Activated CD8-positive, alpha-beta memory T cell treated with anti-CD3 and anti-CD28 coated beads for 1 hour (primary cell): Measurements from ENCODE around the gene OR2Z1.
"Not testable (repeated sequence)": the region's sequence is repeated elsewhere in the genome, so short reads cannot be mapped to it uniquely, and the experiment has no call there.

Source experiments
- DNase-seq, 2 donors: peaks; one replicate each; pipeline ENCODE4 v3.0.0-alpha.2; 2020; ENCODE audit warnings: low read depth in 1 of 2; ENCODE audit errors: extremely low read depth in 1 of 2

Gene OR2Z1

GRCh38 chr19:8702350-8702749 is 19.1 kb upstream of the OR2Z1 start:
- no peak for DNase-seq

- DNase-seq: no peak
Measured at GRCh38 chr19:8703223-8703622, 18.2 kb upstream of the OR2Z1 start.

GRCh38 chr19:8705304-8705703 is 16.1 kb upstream of the OR2Z1 start:
- DNase-seq: not testable (repeated sequence)

DNA sequence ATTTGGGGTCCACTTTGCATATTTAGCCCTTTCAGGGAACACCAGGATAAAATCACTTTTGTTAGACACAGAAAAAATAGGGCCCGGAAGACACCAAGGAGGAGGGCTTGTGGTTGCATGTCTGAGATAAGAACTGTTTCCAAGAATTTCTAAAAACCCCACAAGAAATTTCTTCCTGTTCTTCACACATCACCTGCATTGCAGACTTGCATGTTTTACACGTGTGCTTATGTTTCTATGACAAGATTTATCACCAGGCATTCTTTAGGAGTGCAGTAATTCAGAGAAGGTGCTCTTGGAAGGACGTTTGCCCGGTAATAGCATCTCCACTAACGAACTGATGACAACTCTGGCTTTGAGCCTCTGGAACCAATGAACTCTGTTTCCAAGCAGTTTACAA is 15.7 kb upstream of the OR2Z1 start:
- no peak for DNase-seq

DNA sequence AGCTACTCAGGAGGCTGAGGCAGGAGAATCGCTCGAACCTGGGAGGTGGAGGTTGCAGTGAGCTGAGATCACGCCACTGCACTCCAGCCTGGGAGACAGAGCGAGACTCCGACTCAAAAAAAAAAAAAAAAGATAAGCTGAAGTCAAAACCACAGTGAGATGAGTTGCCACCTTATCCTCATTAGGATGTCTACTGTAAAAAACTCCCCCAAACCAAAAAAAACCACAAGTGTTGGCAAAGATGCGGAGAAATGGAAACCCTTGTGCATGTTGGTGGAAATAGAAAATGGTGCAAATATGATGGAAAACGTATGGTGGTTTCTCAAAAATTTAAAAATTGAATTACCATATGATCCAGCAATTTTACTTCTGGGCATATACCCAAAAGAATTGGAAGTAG is 11.1 kb upstream of the OR2Z1 start:
- DNase-seq: not testable (repeated sequence)

DNA sequence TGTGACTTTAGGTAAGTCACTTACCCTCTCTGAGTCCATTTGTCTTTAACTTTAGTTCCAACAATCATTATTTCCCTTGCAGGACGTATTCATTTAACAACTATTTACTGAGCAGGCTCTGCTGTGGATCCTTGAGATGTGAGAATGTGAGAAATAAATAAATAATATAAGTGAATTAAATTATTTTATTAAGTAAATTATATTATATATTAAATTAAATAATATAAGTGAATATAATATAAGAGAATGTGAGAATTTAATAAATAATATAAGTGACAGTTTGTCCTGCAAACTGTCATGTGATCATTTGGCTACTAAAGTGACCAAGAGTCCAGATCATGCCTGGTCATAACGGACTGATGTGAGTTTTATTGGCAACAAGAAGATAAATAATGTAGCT is 598 bp downstream of the OR2Z1 start:
- no peak for DNase-seq

DNA sequence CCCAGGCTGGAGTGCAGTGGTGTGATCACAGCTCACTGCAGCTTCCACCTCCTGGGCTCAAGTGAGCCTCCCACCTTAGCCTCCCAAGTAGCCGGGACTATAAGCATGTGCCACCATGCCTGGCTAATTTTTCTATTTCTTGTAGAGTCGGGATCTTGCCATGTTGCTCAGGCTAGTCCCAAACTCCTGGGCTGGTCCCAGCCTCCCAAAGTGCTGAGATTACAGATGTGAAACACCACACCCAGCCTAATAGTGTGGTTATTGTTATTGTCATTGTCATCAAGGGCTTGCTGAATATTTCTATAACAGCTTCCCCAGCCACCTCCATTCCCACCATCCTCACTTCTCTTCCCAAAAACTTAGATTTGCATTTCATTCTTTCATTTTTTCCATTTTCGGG is 2.8 kb downstream of the OR2Z1 start:
- DNase-seq: no peak

DNA sequence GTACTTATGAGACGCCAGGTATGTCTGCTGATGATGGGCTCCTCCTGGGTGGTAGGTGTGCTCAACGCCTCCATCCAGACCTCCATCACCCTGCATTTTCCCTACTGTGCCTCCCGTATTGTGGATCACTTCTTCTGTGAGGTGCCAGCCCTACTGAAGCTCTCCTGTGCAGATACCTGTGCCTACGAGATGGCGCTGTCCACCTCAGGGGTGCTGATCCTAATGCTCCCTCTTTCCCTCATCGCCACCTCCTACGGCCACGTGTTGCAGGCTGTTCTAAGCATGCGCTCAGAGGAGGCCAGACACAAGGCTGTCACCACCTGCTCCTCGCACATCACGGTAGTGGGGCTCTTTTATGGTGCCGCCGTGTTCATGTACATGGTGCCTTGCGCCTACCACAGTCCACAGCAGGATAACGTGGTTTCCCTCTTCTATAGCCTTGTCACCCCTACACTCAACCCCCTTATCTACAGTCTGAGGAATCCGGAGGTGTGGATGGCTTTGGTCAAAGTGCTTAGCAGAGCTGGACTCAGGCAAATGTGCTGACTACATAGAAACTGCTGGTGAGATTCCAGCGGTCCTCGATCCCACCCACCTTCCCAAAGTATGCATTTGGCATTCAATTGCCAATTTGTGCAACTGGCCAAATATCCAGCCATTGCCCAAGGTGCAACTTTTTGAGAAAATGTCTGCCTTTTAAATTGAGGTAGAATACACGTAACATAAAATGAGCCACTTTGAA is 10.2 kb downstream of the OR2Z1 start:
- DNase-seq: no peak

DNA sequence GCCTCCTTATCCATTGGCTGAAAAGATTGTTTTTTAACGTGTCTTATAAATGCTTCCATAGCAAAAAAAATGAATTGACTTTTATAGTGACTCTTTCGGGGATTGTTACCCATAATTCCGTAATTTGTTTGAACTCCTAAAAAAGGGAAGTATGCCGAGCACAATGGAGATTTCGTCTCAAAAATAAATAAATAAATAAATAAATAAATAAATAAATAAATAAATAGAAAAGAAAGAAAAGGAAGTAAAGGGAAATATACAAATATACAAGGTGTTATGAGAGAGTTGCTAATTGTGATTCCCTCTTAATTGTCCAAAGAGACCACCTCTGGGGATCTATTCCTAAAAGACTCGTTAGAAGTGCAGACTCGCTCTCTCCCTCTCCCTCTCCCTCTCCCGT is 16.9 kb downstream of the OR2Z1 start:
- DNase-seq: no peak

DNA sequence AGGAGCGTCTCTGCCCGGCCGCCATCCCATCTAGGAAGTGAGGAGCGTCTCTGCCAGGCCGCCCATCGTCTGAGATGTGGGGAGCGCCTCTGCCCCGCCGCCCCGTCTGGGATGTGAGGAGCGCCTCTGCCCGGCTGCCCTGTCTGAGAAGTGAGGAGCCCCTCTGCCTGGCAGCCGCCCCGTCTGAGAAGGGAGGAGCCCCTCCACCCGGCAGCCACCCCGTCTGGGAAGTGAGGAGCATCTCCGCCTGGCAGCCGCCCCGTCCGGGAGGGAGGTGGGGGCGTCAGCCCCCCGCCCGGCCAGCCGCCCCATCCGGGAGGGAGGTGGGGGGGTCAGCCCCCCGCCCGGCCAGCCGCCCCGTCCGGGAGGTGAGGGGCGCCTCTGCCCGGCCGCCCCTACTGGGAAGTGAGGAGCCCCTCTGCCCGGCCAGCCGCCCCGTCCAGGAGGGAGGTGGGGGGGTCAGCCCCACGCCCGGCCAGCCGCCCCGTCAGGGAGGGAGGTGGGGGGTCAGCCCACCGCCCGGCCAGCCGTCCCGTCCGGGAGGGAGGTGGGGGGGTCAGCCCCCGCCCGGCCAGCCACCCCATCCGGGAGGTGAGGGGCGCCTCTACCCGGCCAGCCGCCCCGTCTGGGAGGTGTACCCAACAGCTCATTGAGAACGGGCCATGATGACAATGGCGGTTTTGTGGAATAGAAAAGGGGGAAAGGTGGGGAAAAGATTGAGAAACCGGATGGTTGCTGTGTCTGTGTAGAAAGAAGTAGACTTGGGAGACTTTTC is 18.0 kb downstream of the OR2Z1 start:
- not testable (repeated sequence) for DNase-seq

GRCh38 chr19:8767257-8767656 is 45.8 kb downstream of the OR2Z1 start:
- DNase-seq: not testable (repeated sequence)

DNA sequence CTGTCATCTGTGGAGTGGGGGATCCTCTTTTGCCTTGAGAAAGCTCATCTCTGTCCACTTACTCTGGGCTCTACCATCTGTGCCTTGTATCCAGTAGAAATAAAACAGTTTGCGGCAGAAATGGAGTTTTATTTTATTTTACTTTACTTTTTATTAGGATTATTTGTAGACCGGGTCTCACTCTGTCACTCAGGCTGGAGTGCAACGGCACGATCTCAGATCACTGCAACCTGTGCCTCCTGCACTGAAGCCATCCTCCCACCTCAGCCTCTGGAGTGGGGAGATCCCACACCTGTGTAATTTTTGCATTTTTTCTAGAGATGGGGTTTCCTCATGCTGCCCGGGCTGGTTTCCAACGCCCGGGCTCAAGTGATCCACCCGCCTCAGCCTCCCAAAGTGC is 47.8 kb downstream of the OR2Z1 start:
- not testable (repeated sequence) for DNase-seq

DNA sequence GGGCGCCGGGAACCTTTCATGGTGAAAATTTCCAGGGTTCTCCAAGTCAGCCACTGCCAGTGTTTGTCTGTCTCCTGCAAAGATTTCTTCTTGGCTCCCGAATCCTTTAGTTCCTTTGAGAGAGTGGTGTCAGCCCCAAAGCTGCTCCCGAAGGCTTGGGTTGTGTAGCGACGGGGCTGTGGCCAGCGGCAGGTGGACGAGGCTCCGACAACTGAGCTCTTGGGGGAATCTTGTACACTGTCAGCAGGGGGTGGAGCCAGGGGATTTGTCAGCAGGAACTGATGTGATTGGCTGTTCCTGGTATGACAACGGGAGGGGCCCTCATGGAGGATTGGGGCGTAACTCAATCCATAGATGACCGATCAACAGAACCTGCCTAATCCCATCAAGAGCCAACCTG is 52.2 kb downstream of the OR2Z1 start:
- not testable (repeated sequence) for DNase-seq
